ENCODE measurements around the gene RENBP.
A peak's percentile ranks its signal among the peaks of the same experiment; 100 is the strongest.

RENBP gene

DNA sequence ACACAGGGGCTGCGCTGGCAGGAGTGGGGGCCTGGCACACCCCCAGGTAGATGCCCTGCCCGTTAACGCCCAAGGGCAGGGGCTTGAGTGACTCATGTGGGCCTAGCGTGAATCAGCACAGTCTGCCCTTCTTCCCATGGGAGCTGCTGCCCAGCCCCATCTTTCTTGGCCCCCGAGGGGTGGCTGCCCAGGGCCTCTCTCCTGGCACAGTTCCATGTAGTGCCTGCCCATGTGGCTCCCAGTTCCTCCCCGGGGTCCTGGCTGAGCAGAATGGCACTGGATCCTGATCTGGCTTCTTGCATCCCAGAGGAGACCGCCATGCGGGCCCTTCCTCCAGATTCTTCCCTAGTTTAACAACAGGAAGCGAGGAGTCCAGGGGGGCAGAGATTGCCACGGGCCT is 42.1 kb downstream of the RENBP start:
- no peak overlapping the region for H3K4me3 ChIP-seq (ENCODE audit: low read length, poor library complexity, severe bottlenecking)
- peak overlapping the region; percentile 69 for H3K4me2 ChIP-seq (ENCODE audit: low read depth, low read length, poor library complexity, severe bottlenecking)

DNA sequence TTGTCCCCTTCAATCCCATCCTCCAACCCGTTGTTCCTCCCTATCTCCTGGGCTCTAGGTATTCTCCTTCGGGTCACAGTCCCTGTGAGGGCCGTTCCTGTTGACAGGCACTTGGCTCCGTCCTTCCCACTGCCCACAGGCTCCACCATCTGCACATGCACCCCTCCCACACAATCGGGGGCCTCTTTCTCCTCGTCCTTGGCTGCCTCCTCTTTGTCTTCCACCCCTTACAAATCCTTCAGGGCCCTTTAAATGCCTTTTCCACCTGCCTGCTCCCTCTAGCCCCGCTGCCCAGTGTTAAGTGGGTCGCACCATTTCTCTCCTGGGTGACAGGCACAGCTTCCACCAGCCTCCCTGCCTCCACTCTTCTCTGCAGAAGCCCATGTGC is 42.7 kb downstream of the RENBP start:
- H3K9me3 ChIP-seq (ENCODE audit: insufficient read depth, low read depth, low read length): no peaks in the 10 kb centered on the region
- H3K79me2 ChIP-seq (ENCODE audit: insufficient read depth, low read length): no peaks in the 10 kb centered on the region
- peak overlapping the region; percentile 69 for H3K4me2 ChIP-seq (ENCODE audit: low read depth, low read length, poor library complexity, severe bottlenecking)
- H3K4me1 ChIP-seq (ENCODE audit: insufficient read depth, low read length, poor library complexity, severe bottlenecking): peaks cover 26% of the 10 kb centered on the region
- no peak for TF ChIP-seq EZH2phosphoT487 (IDR thresholded peaks at IDR 0.05; ENCODE audit: borderline replicate concordance)
- TF ChIP-seq, protein P1, sequence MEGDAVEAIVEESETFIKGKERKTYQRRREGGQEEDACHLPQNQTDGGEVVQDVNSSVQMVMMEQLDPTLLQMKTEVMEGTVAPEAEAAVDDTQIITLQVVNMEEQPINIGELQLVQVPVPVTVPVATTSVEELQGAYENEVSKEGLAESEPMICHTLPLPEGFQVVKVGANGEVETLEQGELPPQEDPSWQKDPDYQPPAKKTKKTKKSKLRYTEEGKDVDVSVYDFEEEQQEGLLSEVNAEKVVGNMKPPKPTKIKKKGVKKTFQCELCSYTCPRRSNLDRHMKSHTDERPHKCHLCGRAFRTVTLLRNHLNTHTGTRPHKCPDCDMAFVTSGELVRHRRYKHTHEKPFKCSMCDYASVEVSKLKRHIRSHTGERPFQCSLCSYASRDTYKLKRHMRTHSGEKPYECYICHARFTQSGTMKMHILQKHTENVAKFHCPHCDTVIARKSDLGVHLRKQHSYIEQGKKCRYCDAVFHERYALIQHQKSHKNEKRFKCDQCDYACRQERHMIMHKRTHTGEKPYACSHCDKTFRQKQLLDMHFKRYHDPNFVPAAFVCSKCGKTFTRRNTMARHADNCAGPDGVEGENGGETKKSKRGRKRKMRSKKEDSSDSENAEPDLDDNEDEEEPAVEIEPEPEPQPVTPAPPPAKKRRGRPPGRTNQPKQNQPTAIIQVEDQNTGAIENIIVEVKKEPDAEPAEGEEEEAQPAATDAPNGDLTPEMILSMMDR (conservative IDR thresholded peaks at IDR 0.05; ENCODE audit: low read length): no peak
- H3K4me3 ChIP-seq (ENCODE audit: low read length, poor library complexity, severe bottlenecking): no peak overlapping the region
- peak overlapping the region; percentile 64 for H3K9ac ChIP-seq (ENCODE audit: low read depth, low read length, poor library complexity, severe bottlenecking)
- no peak overlapping the region for H2AFZ ChIP-seq (ENCODE audit: low read length)
- no peaks in the 10 kb centered on the region for H3K9me2 ChIP-seq (replicated peaks; ENCODE audit: low read depth, low read length)
- H3K27me3 ChIP-seq (ENCODE audit: insufficient read depth, low read length, poor library complexity, severe bottlenecking): no peaks in the 10 kb centered on the region
- no peaks in the 10 kb centered on the region for H4K20me1 ChIP-seq (ENCODE audit: insufficient read depth, low read length, poor library complexity, severe bottlenecking)
- no peaks in the 10 kb centered on the region for H3K36me3 ChIP-seq (ENCODE audit: insufficient read depth, low read length)
- peaks cover 3% of the 10 kb centered on the region; the same call in 1 of the 2 replicates for H3F3A ChIP-seq (ENCODE audit: low read depth)

More for the DNA sequence above, 42.1 kb downstream of the RENBP start:
- Histone ChIP-seq H3K4me1 (ENCODE audit: insufficient read depth, low read length, poor library complexity, severe bottlenecking) (peaks cover 26% of the 10 kb centered on the region), H3K79me2 (ENCODE audit: insufficient read depth, low read length) (no peaks in the 10 kb centered on the region), H2AFZ (ENCODE audit: low read length) (no peak overlapping the region), H3K27me3 (ENCODE audit: insufficient read depth, low read length, poor library complexity, severe bottlenecking) (no peaks in the 10 kb centered on the region), H3F3A (ENCODE audit: low read depth) (peaks cover 3% of the 10 kb centered on the region; the same call in 1 of the 2 replicates), H3K36me3 (ENCODE audit: insufficient read depth, low read length) (no peaks in the 10 kb centered on the region), H3K9me2 (replicated peaks; ENCODE audit: low read depth, low read length) (no peaks in the 10 kb centered on the region), H3K9me3 (ENCODE audit: insufficient read depth, low read depth, low read length) (no peaks in the 10 kb centered on the region), H4K20me1 (ENCODE audit: insufficient read depth, low read length, poor library complexity, severe bottlenecking) (no peaks in the 10 kb centered on the region), H3K9ac (ENCODE audit: low read depth, low read length, poor library complexity, severe bottlenecking) (peak overlapping the region; percentile 64)
- TF ChIP-seq, protein P1 (conservative IDR thresholded peaks at IDR 0.05; ENCODE audit: low read length): no peak
- no peak for TF ChIP-seq EZH2phosphoT487 (IDR thresholded peaks at IDR 0.05; ENCODE audit: borderline replicate concordance)

DNA sequence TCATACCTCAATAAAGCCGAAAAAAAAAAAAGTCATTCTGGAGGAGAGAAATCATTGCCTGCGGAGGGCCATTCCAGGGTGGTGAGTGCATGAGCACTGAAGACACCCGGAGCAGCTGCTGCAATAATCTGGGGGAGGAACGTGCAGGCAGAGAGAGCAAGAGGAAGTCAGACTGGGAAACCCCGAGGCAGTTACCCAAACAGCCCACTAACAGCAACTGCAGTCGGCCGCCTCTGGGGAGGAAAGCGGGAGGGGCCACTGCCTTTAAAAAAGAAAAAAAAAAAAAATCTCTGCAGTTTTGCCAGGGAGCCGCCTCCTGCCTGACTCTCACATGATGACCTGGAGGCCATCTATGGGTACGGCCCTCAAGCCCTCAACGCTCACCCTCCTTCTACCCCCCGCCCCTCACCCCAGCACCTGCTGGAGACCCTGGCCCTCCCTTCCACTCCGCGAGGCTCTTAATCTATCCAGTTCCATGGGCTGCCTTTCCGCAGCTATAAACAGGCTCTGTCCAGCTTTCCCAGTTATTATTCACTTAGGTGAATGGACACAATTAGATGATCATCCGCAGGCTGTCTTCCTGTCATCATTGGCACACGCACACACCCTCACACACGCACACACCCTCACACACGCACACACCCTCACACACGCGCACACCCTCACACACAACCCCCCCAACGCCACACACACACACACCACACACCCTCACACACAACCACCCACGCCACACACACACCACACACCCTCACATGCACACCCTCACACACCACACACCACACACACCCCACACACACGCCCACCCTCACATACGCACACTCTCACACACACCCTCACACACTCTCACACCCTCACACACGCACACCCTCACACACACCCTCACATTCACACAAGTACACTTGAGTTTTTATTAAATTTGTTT is 43.4 kb downstream of the RENBP start:
- no peaks in the 10 kb centered on the region for H4K20me1 ChIP-seq (ENCODE audit: insufficient read depth, low read length, poor library complexity, severe bottlenecking)
- no peaks in the 10 kb centered on the region for H3K36me3 ChIP-seq (ENCODE audit: insufficient read depth, low read length)
- H3K4me2 ChIP-seq (ENCODE audit: low read depth, low read length, poor library complexity, severe bottlenecking): peak overlapping the region; percentile 69
- no peaks in the 10 kb centered on the region for H3K27me3 ChIP-seq (ENCODE audit: insufficient read depth, low read length, poor library complexity, severe bottlenecking)
- H3F3A ChIP-seq (ENCODE audit: low read depth): peaks cover 3% of the 10 kb centered on the region; the same call in 1 of the 2 replicates
- H3K9me3 ChIP-seq (ENCODE audit: insufficient read depth, low read depth, low read length): no peaks in the 10 kb centered on the region
- H3K9me2 ChIP-seq (replicated peaks; ENCODE audit: low read depth, low read length): no peaks in the 10 kb centered on the region
- H3K9ac ChIP-seq (ENCODE audit: low read depth, low read length, poor library complexity, severe bottlenecking): peak overlapping the region; percentile 65
- H3K79me2 ChIP-seq (ENCODE audit: insufficient read depth, low read length): no peaks in the 10 kb centered on the region
- no peak overlapping the region for H2AFZ ChIP-seq (ENCODE audit: low read length)
- no peak for TF ChIP-seq EZH2phosphoT487 (IDR thresholded peaks at IDR 0.05; ENCODE audit: borderline replicate concordance)
- TF ChIP-seq, protein P1 (conservative IDR thresholded peaks at IDR 0.05; ENCODE audit: low read length): no peak
- H3K4me3 ChIP-seq (ENCODE audit: low read length, poor library complexity, severe bottlenecking): peak overlapping the region; percentile 55
- H3K4me1 ChIP-seq (ENCODE audit: insufficient read depth, low read length, poor library complexity, severe bottlenecking): peaks cover 26% of the 10 kb centered on the region
